Measurements from ENCODE around the gene SPRN.

Gene SPRN

GRCh38 chr10:133420028-133420427 lies 4.4 kb downstream of the SPRN start:
- Histone ChIP-seq H4K20me1 (ENCODE audit: insufficient read depth, low read length, poor library complexity, severe bottlenecking) (no peaks in the 10 kb centered on the region), H3K4me3 (ENCODE audit: low read length, poor library complexity, severe bottlenecking) (no peak overlapping the region), H3K4me2 (ENCODE audit: low read depth, low read length, poor library complexity, severe bottlenecking) (no peak overlapping the region), H3K9ac (ENCODE audit: low read depth, low read length, poor library complexity, severe bottlenecking) (no peak overlapping the region), H3K27me3 (ENCODE audit: insufficient read depth, low read length, poor library complexity, severe bottlenecking) (no peaks in the 10 kb centered on the region), H3K9me3 (ENCODE audit: insufficient read depth, low read depth, low read length) (no peaks in the 10 kb centered on the region), H2AFZ (ENCODE audit: low read length) (no peak overlapping the region), H3F3A (ENCODE audit: low read depth) (no peaks in the 10 kb centered on the region), H3K9me2 (replicated peaks; ENCODE audit: low read depth, low read length) (no peaks in the 10 kb centered on the region), H3K79me2 (ENCODE audit: insufficient read depth, low read length) (no peaks in the 10 kb centered on the region), H3K36me3 (ENCODE audit: insufficient read depth, low read length) (peaks cover 14% of the 10 kb centered on the region; the same call in 1 of the 2 replicates), H3K4me1 (ENCODE audit: insufficient read depth, low read length, poor library complexity, severe bottlenecking) (no peaks in the 10 kb centered on the region)
- no peak for TF ChIP-seq CTCF (conservative IDR thresholded peaks at IDR 0.05; ENCODE audit: low read length)
- no peak for TF ChIP-seq EZH2phosphoT487 (IDR thresholded peaks at IDR 0.05; ENCODE audit: borderline replicate concordance)

GRCh38 chr10:133419211-133419950 lies 5.0 kb downstream of the SPRN start:
- no peaks in the 10 kb centered on the region for H3K9me2 ChIP-seq (replicated peaks; ENCODE audit: low read depth, low read length)
- peaks cover 15% of the 10 kb centered on the region; the same call in 1 of the 2 replicates for H3K36me3 ChIP-seq (ENCODE audit: insufficient read depth, low read length)
- H3K4me3 ChIP-seq (ENCODE audit: low read length, poor library complexity, severe bottlenecking): no peak overlapping the region
- no peaks in the 10 kb centered on the region for H3K9me3 ChIP-seq (ENCODE audit: insufficient read depth, low read depth, low read length)
- H3K4me1 ChIP-seq (ENCODE audit: insufficient read depth, low read length, poor library complexity, severe bottlenecking): no peaks in the 10 kb centered on the region
- H3K79me2 ChIP-seq (ENCODE audit: insufficient read depth, low read length): no peaks in the 10 kb centered on the region
- H4K20me1 ChIP-seq (ENCODE audit: insufficient read depth, low read length, poor library complexity, severe bottlenecking): no peaks in the 10 kb centered on the region
- no peak overlapping the region for H2AFZ ChIP-seq (ENCODE audit: low read length)
- H3F3A ChIP-seq (ENCODE audit: low read depth): no peaks in the 10 kb centered on the region
- no peaks in the 10 kb centered on the region for H3K27me3 ChIP-seq (ENCODE audit: insufficient read depth, low read length, poor library complexity, severe bottlenecking)
- no peak overlapping the region for H3K9ac ChIP-seq (ENCODE audit: low read depth, low read length, poor library complexity, severe bottlenecking)
- TF ChIP-seq CTCF (conservative IDR thresholded peaks at IDR 0.05; ENCODE audit: low read length) (no peak), EZH2phosphoT487 (IDR thresholded peaks at IDR 0.05; ENCODE audit: borderline replicate concordance) (no peak)
- H3K4me2 ChIP-seq (ENCODE audit: low read depth, low read length, poor library complexity, severe bottlenecking): no peak overlapping the region

- Histone ChIP-seq H3K9ac (ENCODE audit: low read depth, low read length, poor library complexity, severe bottlenecking) (no peak overlapping the region), H4K20me1 (ENCODE audit: insufficient read depth, low read length, poor library complexity, severe bottlenecking) (no peaks in the 10 kb centered on the region), H3F3A (ENCODE audit: low read depth) (no peaks in the 10 kb centered on the region), H3K79me2 (ENCODE audit: insufficient read depth, low read length) (no peaks in the 10 kb centered on the region), H3K27me3 (ENCODE audit: insufficient read depth, low read length, poor library complexity, severe bottlenecking) (no peaks in the 10 kb centered on the region), H3K9me3 (ENCODE audit: insufficient read depth, low read depth, low read length) (no peaks in the 10 kb centered on the region), H3K4me2 (ENCODE audit: low read depth, low read length, poor library complexity, severe bottlenecking) (no peak overlapping the region), H3K36me3 (ENCODE audit: insufficient read depth, low read length) (peaks cover 19% of the 10 kb centered on the region; the same call in 1 of the 2 replicates), H2AFZ (ENCODE audit: low read length) (no peak overlapping the region), H3K9me2 (replicated peaks; ENCODE audit: low read depth, low read length) (no peaks in the 10 kb centered on the region), H3K4me3 (ENCODE audit: low read length, poor library complexity, severe bottlenecking) (no peak overlapping the region), H3K4me1 (ENCODE audit: insufficient read depth, low read length, poor library complexity, severe bottlenecking) (no peaks in the 10 kb centered on the region)
- TF ChIP-seq CTCF (conservative IDR thresholded peaks at IDR 0.05; ENCODE audit: low read length): no peak
- no peak for TF ChIP-seq EZH2phosphoT487 (IDR thresholded peaks at IDR 0.05; ENCODE audit: borderline replicate concordance)
Observed at GRCh38 chr10:133418289-133418993, 6.0 kb downstream of the SPRN start.
